Neuronal stem cell (in vitro differentiated cells): ENCODE data around the gene CEP70.
"Not testable (repeated sequence)": the region's sequence is repeated elsewhere in the genome, so short reads cannot be mapped to it uniquely, and the experiment has no call there.

Source experiments
- DNase-seq: peaks from one replicate; pipeline ENCODE4 v3.0.0-alpha.2; 2013; ENCODE audit warnings: low spot score
- H2AFZ ChIP-seq: one replicate; pipeline ENCODE4 v1.6.1; 2013; ENCODE audit warnings: mild to moderate bottlenecking, low read length, inconsistent platforms
- H2AK5ac ChIP-seq: 2 replicates; pipeline ENCODE4 v1.6.1; 2013; ENCODE audit warnings: low read depth, mild to moderate bottlenecking, inconsistent platforms, low read length, moderate library complexity, mixed read lengths
- H2BK120ac ChIP-seq: 2 replicates; pipeline ENCODE4 v1.6.1; 2013; ENCODE audit warnings: low read depth, mild to moderate bottlenecking, inconsistent platforms, low read length, moderate library complexity, mixed read lengths
- H2BK12ac ChIP-seq: one replicate; pipeline ENCODE4 v1.6.1; 2013; ENCODE audit warnings: low read length, inconsistent platforms
- H2BK15ac ChIP-seq: 2 replicates; pipeline ENCODE4 v1.6.1; 2013; ENCODE audit warnings: mild to moderate bottlenecking, low read length, inconsistent platforms, mixed read lengths
- H2BK5ac ChIP-seq: one replicate; pipeline ENCODE4 v1.6.1; 2013; ENCODE audit warnings: inconsistent platforms, mild to moderate bottlenecking, low read length, moderate library complexity
- H3K14ac ChIP-seq: one replicate; pipeline ENCODE4 v1.6.1; 2013; ENCODE audit warnings: low read length, inconsistent platforms
- H3K18ac ChIP-seq: 2 replicates; pipeline ENCODE4 v1.6.1; 2013; ENCODE audit warnings: low read length, inconsistent platforms
- H3K23ac ChIP-seq: 2 replicates; pipeline ENCODE4 v1.6.1; 2013; ENCODE audit warnings: low read depth, mild to moderate bottlenecking, mixed read lengths, low read length, inconsistent platforms; ENCODE audit not compliant: poor library complexity
- H3K27ac ChIP-seq: replicated peaks from 3 replicates; pipeline ENCODE4 v1.5.1; 2013; ENCODE audit warnings: low read length, inconsistent platforms
- H3K27me3 ChIP-seq, 3 experiments: 2 replicates each; pipeline ENCODE4 v1.6.1; 2013; ENCODE audit warnings: low read length in 3 of 3, mild to moderate bottlenecking in 2 of 3, inconsistent platforms in 1 of 3, low read depth in 1 of 3, mixed read lengths in 1 of 3, moderate library complexity in 1 of 3; ENCODE audit not compliant: control insufficient read depth in 3 of 3, insufficient read depth in 3 of 3
- H3K36me3 ChIP-seq, 2 donors: replicated peaks in 1 of 2; 2 replicates each; pipeline ENCODE4 v1.6.1; 2013; ENCODE audit warnings: low read length in 2 of 2; ENCODE audit not compliant: control insufficient read depth in 2 of 2, insufficient read depth in 2 of 2
- H3K4ac ChIP-seq: 2 replicates; pipeline ENCODE4 v1.6.1; 2013; ENCODE audit warnings: inconsistent platforms, mild to moderate bottlenecking, low read length, moderate library complexity
- H3K4me1 ChIP-seq, 2 donors: 1 replicate in 1 of 2; 2 replicates in 1 of 2; pipeline ENCODE4 v1.6.1; 2013; ENCODE audit warnings: low read length in 2 of 2, low read depth in 1 of 2; ENCODE audit not compliant: control insufficient read depth in 2 of 2, insufficient read depth in 1 of 2
- H3K4me2 ChIP-seq: one replicate; pipeline ENCODE4 v1.6.1; 2013; ENCODE audit warnings: mild to moderate bottlenecking, low read length, inconsistent platforms; ENCODE audit not compliant: insufficient read depth, poor library complexity, severe bottlenecking
- H3K4me3 ChIP-seq, 2 donors: 2 replicates each; pipeline ENCODE4 v1.5.1; 2013; ENCODE audit warnings: low read length in 2 of 2, mild to moderate bottlenecking in 2 of 2, inconsistent platforms in 1 of 2, moderate library complexity in 1 of 2
- H3K79me1 ChIP-seq: one replicate; pipeline ENCODE4 v1.6.1; 2013; ENCODE audit warnings: low read depth, mild to moderate bottlenecking, inconsistent platforms, low read length, moderate library complexity
- H3K9ac ChIP-seq: one replicate; pipeline ENCODE4 v1.6.1; 2013; ENCODE audit warnings: mild to moderate bottlenecking, low read depth, low read length, inconsistent platforms; ENCODE audit not compliant: poor library complexity
- H3K9me3 ChIP-seq, 2 donors: replicated peaks in 1 of 2; 2 replicates each; pipeline versions ENCODE3 to v1.6.1; 2013; ENCODE audit warnings: low read length in 2 of 2, mild to moderate bottlenecking in 2 of 2, inconsistent platforms in 1 of 2, low read depth in 1 of 2, mixed read lengths in 1 of 2, moderate library complexity in 1 of 2; ENCODE audit not compliant: control insufficient read depth in 2 of 2, insufficient read depth in 1 of 2
- H4K8ac ChIP-seq: one replicate; pipeline ENCODE4 v1.6.1; 2013; ENCODE audit warnings: low read depth, mild to moderate bottlenecking, inconsistent platforms, low read length, moderate library complexity
- H4K91ac ChIP-seq: one replicate; pipeline ENCODE4 v1.6.1; 2013; ENCODE audit warnings: low read length, low read depth, mild to moderate bottlenecking, inconsistent platforms; ENCODE audit not compliant: poor library complexity
- WGBS, 2 donors: extraction: QIAGEN DNeasy Blood & Tissue Kit; methylation state at CpG; one replicate each; pipeline ENCODE4 v1.1.7; 2013; ENCODE audit warnings: missing lambda C conversion rate in 2 of 2, mixed read lengths in 1 of 2; ENCODE audit not compliant: insufficient read length in 2 of 2, insufficient replicate concordance in 1 of 2; ENCODE audit errors: extremely low coverage in 2 of 2; 5-methylcytosine and 5-hydroxymethylcytosine counted together

Gene CEP70

DNA sequence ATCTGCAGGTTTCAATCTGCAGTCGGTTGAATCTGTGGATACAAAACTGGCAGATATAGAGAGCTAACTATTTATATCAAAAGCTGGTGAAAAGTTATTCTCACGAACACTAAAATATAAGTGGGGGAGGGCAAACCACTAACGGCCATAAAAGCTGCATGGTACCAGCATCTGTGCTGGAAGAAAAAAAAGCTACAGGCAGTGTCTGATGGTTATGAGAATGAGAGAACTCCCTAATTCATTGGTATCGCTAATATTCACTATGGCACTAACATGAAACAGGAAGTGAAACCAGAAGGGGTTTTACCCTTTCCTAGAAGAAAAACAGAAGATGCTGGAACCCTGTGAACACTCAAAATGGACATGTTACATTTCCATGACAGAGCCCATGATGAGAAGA lies 15.9 kb downstream of the CEP70 start:
- no peak overlapping the region for H4K91ac ChIP-seq
- DNase-seq: no peak
- no peak overlapping the region for H3K18ac ChIP-seq
- H3K27me3 ChIP-seq: no peaks in the 10 kb centered on the region
- no peaks in the 10 kb centered on the region for H3K79me1 ChIP-seq
- H3K4me2 ChIP-seq: no peak overlapping the region
- H2BK12ac ChIP-seq: no peak overlapping the region
- no peak overlapping the region for H3K14ac ChIP-seq
- H3K4me3 ChIP-seq: no peak overlapping the region
- H2BK120ac ChIP-seq: no peak overlapping the region
- no peak overlapping the region for H2BK15ac ChIP-seq
- H4K8ac ChIP-seq: no peak overlapping the region
- no peak overlapping the region for H3K27ac ChIP-seq
- no peak overlapping the region for H3K23ac ChIP-seq
- no peak overlapping the region for H3K9ac ChIP-seq
- no peak overlapping the region for H2AFZ ChIP-seq
- H2AK5ac ChIP-seq: no peak overlapping the region
- no peak overlapping the region for H2BK5ac ChIP-seq
- H3K9me3 ChIP-seq: peaks cover 3 to 8% of the 10 kb centered on the region in 2 donors
- peaks cover 4 to 8% of the 10 kb centered on the region in 2 donors for H3K4me1 ChIP-seq
- H3K4ac ChIP-seq: no peak overlapping the region
- no peaks in the 10 kb centered on the region for H3K36me3 ChIP-seq
- WGBS, 2 donors: no CpG with 5 or more reads among the region's 4 CpGs

DNA sequence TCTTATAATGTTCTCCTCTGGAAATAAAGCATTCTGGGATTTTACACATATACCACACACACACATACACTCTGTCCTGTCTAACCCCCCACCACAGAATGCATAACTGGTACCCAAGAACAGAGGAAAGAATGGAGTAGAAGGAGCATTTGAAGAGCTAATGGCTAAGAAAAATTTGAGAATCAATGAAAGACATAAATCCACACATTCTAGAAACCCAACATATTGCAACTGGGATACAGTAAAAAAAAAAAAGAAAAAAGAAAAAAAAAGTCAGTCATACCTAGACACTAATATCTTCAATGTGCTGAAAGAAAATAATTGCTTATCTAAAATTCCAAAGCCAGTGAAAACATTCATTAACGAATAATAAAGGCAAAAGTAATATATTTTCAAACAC lies 20.9 kb downstream of the CEP70 start:
- no peak overlapping the region for H3K4me2 ChIP-seq
- no peak overlapping the region for H2BK12ac ChIP-seq
- no peak overlapping the region for H2AFZ ChIP-seq
- peaks cover 0 to 11% of the 10 kb centered on the region in 2 donors for H3K36me3 ChIP-seq
- H4K91ac ChIP-seq: no peak overlapping the region
- peaks cover 3 to 12% of the 10 kb centered on the region in 2 donors for H3K9me3 ChIP-seq
- no peak overlapping the region for H3K27ac ChIP-seq
- H3K4me1 ChIP-seq: no peaks in the 10 kb centered on the region
- H3K4me3 ChIP-seq: no peak overlapping the region
- no CpG with 5 or more reads among the region's 1 CpG for WGBS, 2 donors
- H3K4ac ChIP-seq: no peak overlapping the region
- H3K79me1 ChIP-seq: no peaks in the 10 kb centered on the region
- H3K9ac ChIP-seq: no peak overlapping the region
- H4K8ac ChIP-seq: no peak overlapping the region
- H3K23ac ChIP-seq: no peak overlapping the region
- no peak overlapping the region for H2BK15ac ChIP-seq
- H3K18ac ChIP-seq: no peak overlapping the region
- no peak overlapping the region for H2BK120ac ChIP-seq
- H3K27me3 ChIP-seq: no peaks in the 10 kb centered on the region
- no peak overlapping the region for H2BK5ac ChIP-seq
- H2AK5ac ChIP-seq: no peak overlapping the region
- no peak overlapping the region for H3K14ac ChIP-seq
- DNase-seq: no peak

- not testable (repeated sequence) for H2AFZ ChIP-seq, H2BK120ac ChIP-seq, H3K4me2 ChIP-seq, H3K27ac ChIP-seq, H2BK5ac ChIP-seq, H3K79me1 ChIP-seq, H4K91ac ChIP-seq, H3K9ac ChIP-seq, H3K23ac ChIP-seq, H3K4me1 ChIP-seq, H2AK5ac ChIP-seq, H4K8ac ChIP-seq, H3K4ac ChIP-seq, H3K4me3 ChIP-seq, H2BK15ac ChIP-seq, H2BK12ac ChIP-seq, H3K14ac ChIP-seq, H3K18ac ChIP-seq, DNase-seq, H3K27me3 ChIP-seq
- Histone ChIP-seq H3K36me3 (peaks cover 0 to 11% of the 10 kb centered on the region in 2 donors), H3K9me3 (peaks cover 3 to 12% of the 10 kb centered on the region in 2 donors)
- WGBS, 2 donors: no CpG with 5 or more reads among the region's 8 CpGs
Measured at GRCh38 chr3:138569624-138570023, 24.4 kb downstream of the CEP70 start.

GRCh38 chr3:138569090-138569489 lies 25.0 kb downstream of the CEP70 start:
- H3K36me3 ChIP-seq: peaks cover 0 to 11% of the 10 kb centered on the region in 2 donors
- no peak overlapping the region for H4K8ac ChIP-seq

More at GRCh38 chr3:138569090-138569489, 25.0 kb downstream of the CEP70 start:
- Histone ChIP-seq H2BK5ac (no peak overlapping the region), H3K4me2 (no peak overlapping the region), H3K23ac (no peak overlapping the region), H2AFZ (no peak overlapping the region), H2BK15ac (no peak overlapping the region), H3K4me1 (no peaks in the 10 kb centered on the region), H2AK5ac (no peak overlapping the region), H3K27ac (no peak overlapping the region), H3K4ac (no peak overlapping the region), H3K14ac (no peak overlapping the region), H3K9me3 (peaks cover 3 to 11% of the 10 kb centered on the region in 2 donors), H3K79me1 (no peaks in the 10 kb centered on the region), H3K18ac (no peak overlapping the region), H2BK120ac (no peak overlapping the region), H4K91ac (no peak overlapping the region), H3K27me3 (no peaks in the 10 kb centered on the region), H3K9ac (no peak overlapping the region), H2BK12ac (no peak overlapping the region), H3K4me3 (no peak overlapping the region)
- no CpG with 5 or more reads among the region's 2 CpGs for WGBS, 2 donors
- DNase-seq: no peak
